ENCODE measurements around the gene TMEM106C.
"Not testable (repeated sequence)": the region's sequence is repeated elsewhere in the genome, so short reads cannot be mapped to it uniquely, and the experiment has no call there.

TMEM106C gene

GRCh38 chr12:47949441-47950341, 13.7 kb upstream of the TMEM106C start:
- peak; percentile 37 to 38 for DNase-seq

GRCh38 chr12:47950856-47951468, 12.4 kb upstream of the TMEM106C start:
- no peak for DNase-seq

DNA sequence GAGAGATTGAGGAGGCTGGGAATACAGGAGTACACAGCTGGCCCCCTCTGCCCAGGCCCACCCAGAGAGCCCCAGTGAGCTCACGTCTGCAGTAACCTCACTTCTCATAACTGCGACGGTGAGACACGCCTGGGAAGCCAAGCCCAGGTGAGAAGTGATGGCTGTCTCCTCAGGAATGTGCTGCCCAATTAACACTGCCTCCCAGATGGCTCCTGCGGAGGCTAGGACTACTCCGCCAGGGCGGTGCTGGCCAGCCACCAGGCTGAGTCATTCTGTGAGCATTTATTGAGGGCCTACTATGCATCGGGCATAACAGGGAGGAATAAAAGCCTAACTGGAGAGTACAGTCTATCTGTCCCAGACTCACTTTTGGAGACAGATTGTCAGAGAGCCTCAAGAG, 9.3 kb upstream of the TMEM106C start:
- DNase-seq: no peak

DNA sequence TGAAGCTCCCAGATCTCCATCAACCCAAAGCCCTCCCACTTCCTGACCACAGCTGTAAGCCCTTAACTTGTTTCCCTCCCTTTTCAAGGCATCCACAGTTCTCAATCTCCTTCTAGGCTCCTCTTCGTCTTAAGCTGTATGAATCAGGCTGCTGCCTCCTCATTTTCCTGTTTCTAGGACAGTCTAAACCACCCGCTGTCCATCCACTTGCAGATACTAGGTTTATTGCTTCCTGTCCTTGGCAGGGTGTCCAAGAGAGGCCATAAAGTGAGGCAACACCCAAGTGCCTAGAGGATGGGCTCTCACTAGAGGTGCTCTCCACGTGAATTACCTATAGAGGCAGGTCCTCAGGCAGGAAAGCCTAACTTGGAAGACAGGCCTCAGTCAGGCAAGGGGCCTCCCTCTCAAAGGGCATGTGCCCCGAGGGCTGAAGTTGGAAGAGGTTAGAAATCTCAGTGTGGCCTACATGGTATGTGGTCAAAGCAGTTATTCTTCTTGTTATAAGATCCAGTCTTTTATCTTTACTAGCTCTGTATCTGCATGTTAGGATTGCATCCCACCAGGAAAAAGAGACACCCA, 8.8 kb upstream of the TMEM106C start:
- no peak for DNase-seq

DNA sequence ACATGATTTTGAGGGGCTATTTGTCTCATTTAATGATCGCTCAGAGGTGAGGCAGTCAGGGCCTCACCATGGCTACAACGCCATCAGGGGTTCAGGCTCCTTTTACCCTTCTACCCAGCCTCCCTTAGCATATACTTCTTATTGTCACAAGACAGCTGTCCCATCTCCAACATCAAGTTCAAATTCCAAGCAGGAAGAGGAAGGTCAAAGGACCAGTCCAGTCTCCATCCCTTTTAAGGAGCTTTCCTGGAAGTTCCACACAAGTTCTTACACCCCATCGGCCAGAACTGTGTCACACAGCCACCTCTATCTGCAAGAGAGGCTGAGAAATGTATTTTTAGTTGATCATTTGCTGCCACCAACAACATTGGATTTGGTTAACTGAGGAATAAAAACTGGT, 8.3 kb upstream of the TMEM106C start:
- DNase-seq: no peak

DNA sequence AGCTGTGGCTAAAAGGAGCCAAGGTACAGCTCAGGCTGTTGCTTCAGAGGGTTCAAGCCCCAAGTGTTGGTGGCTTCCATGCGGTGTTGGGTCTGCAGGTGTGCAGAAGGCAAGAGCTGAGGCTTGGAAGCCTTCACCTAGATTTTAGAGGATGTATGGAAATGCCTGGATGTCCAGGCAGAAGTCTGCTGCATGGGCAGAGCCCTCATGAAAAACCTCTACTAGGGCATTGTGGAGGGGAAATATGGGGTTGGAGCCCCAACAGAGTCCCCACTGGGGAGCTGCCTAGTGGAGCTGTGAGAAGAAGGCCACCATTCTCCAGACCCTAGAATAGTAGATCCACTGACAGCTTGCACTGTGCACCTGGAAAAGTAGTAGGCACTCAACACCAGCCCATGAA, 5.7 kb upstream of the TMEM106C start:
- not testable (repeated sequence) for DNase-seq

DNA sequence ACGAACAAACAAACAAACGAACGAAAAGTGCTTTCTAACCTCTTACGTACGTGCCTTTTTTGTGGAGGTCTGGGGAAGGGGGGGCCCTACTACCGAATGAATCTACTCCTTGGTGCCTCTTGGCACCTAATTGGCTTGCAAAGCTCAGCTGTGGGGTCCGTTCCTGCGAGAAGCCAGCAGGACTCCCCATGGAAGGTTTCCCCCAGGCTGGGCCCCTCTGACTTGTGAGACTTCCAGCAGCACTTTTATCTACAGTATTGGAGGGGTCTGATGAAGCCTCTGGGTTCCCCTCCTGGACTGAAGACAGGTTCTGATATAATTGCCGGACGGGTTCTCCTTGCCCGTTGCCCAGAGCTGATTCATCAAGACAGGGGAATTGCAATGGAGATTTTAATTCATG, 1.2 kb upstream of the TMEM106C start:
- no peak for DNase-seq

- no peak for DNase-seq
These were observed 821 bp downstream of the TMEM106C start for GRCh38 chr12:47964106-47964728.

DNA sequence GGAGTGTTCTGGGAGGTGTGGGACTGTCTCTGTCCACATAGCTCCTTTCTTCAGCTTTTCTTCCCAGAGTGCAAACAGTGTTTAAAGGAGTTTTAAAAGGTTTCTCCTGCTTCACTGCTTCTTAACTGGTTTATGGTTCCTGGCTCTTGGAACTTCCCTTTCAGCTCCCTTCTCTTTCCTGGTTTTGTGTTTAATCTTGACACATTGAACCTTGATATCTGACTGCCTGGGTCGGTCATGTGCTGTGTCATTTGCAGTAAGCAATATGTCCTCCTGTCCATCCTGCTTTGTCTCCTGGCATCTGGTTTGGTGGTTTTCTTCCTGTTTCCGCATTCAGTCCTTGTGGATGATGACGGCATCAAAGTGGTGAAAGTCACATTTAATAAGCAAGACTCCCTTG, 2.2 kb downstream of the TMEM106C start:
- DNase-seq: no peak

DNA sequence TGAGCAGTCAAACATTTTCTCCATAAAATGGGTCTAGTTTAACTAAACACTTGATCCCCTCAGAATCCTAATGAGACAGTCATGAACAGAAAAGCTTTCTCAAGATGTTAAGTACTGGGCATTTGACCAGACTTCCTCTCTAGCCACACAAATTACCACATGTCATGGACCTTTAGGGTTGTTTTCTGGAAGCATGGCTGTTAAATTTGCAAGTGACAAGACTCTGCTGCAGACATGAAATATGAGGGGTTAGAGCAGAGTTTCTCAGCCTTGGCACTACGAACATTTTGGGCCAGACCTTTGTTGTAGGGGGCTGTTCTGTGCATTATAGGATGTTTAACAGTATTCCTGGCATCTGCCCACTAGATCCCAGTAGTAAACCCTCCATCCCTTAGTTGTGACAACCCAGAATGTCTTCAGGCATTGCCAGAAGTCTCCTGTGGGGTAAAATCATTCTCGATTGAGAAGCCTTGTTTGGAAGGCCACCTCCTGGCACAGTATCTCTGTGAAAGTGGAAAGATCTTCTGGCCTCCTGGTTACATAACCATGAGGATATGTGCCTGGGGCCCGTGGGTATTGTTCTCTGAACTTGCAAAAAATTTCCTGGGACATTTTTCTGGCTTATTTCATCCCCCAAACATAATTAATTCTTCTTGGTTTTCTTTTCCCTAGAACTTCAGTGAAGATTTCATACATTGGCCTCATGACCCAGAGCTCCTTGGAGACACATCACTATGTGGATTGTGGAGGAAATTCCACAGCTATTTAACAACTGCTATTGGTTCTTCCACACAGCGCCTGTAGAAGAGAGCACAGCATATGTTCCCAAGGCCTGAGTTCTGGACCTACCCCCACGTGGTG, 4.3 kb downstream of the TMEM106C start:
- no peak for DNase-seq

GRCh38 chr12:47969845-47970244, 6.4 kb downstream of the TMEM106C start:
- no peak for DNase-seq

DNA sequence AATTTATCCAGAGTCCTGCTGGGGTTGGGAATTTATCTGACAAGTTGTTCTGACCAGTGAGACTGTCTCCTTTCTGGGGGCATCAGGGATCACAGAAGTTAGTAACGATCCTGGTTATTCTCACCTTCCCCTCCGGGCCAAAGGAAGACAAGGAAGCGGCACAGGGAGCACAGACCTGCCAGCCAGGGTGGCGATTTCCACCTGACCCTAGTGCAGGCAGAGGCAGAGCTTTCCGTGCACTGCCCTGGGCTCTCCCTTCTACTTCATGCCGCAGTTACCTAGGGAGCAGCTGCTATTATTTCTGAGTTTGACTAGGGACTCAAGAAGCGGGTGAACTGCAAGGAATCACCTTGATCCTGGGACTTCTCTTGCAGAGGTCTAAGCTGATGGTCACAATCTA, 7.4 kb downstream of the TMEM106C start:
- DNase-seq: no peak

DNA sequence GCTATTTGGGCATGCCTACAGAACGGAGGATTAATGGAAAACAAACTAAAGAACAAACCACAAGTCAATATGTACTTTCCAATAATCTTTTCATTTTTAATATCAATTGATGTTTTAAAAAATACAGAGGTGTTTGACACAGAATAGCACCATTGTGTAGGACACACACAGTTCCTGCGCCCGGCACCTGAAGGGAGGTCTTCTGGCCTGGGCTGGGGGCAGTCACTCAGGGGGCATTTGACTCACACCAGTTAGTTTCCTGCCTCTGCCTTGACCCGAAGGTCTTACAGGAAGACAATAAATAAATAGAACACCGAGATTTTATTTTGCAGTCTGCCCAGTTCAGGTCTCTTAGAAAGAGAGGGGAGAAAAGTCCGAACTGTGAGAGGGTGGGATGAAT, 9.5 kb downstream of the TMEM106C start:
- no peak for DNase-seq

GRCh38 chr12:47973870-47974269, 10.5 kb downstream of the TMEM106C start:
- no peak for DNase-seq

DNA sequence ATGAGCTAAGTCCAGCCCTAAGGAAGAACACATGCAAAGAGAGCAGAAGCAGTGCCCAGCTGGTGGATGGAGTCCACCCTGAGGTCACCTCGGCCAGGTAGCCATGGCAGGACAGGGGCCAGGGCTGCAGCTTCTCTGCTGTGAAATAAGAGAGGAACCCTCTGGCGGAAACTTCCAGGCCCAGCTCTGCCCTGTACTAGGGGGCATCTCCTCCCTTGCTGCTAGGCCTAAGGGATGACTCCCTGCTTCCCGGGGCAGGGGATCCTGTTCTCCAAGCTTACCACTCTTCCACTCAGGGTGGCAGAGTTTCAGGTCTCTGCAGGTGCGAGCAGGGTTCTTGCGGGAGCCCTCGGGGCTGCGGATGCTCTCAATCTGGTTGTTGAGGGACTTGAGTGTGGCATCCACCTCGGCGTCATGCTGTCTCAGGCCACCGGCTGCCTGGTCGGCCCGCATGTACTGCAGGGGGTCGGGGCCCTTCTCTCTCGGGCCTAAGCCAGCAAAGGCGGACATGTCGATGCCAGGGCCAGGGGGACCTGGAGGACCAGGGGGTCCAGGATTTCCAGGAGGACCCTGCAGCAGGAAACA, 11.7 kb downstream of the TMEM106C start:
- DNase-seq: no peak

DNA sequence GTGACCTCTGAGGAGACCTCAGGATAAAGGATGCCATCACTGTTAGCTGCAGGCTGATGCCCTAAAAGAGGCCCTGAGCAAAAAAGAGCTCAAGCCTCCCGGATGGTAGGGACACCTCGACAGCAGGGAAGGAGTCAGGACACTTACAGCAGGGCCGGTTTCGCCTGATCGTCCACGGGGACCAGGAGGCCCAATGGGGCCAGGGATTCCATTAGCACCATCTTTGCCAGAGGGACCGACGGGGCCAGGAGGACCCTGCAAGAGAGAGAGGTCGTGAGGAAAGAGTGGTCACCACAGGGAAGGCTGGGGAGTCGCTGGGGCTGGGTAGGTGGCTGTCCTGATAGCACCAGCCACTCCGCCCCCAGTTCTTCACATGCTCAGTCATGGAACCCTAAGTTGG, 12.4 kb downstream of the TMEM106C start:
- DNase-seq: no peak

- no peak for DNase-seq
These were observed 13.8 kb downstream of the TMEM106C start for GRCh38 chr12:47977046-47977771.

DNA sequence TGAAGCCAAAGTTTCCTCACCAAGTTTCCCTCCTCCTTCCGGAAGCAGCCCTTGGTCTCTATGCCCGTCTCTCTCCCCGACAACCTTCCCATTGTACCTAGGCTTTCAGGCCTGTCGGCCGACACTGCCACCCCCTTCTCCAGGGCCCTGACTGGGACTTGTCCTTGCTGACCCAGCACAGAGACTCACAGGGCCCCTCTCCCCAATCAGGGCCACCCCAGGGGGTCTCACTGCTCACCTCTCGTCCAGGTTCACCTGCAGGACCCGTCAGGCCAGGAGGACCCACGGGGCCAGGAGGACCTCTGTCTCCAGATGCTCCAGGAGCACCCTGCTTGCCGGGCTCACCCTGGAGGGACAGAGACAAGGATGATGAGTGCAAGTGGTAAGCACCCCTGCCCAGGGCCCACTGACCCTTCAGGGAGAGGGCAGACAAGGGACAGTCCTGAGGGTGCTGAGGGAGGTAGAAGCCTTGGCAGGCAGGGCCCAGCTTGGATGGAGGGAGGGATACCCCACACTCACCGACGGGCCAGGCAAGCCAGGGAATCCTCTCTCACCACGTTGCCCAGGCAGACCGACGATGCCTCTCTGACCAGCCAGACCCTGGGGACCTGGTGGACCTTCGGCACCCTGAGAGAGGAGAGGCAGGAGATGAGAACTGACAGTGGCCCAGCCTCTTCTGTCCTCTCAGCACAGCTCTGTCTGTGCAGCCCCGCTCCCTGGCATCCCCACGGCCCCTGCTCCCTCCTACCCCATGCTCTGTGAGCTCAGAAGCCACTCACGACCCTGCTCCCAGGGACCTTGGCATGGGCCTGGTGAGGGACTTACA, 14.6 kb downstream of the TMEM106C start:
- DNase-seq: no peak

DNA sequence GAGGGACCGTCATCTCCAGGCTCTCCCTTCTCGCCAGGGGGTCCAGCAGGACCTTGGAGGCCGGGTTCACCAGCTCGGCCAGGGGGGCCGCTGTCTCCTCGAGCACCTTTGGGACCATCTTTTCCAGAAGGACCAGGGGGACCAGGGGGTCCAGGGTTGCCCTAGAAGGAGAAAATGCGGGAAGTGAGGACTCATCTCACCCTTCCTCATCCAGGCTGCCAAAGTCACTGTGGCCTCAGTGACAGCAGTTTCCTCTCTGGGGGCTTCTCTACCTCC, 15.1 kb downstream of the TMEM106C start:
- no peak for DNase-seq

GRCh38 chr12:47979166-47979565, 15.8 kb downstream of the TMEM106C start:
- DNase-seq: no peak

- no peak for DNase-seq
These were observed 16.3 kb downstream of the TMEM106C start for GRCh38 chr12:47979686-47980085.
